GM18868 (cell line): ENCODE results near the gene TMEM109.

Experiments
- ATAC-seq: cut with Tn5 transposase; IDR thresholded peaks from one replicate; pipeline ENCODE4 v1.9.1; 2021; ENCODE audit warnings: mild to moderate bottlenecking, moderate library complexity; ENCODE audit not compliant: unreplicated experiment

Gene TMEM109

DNA sequence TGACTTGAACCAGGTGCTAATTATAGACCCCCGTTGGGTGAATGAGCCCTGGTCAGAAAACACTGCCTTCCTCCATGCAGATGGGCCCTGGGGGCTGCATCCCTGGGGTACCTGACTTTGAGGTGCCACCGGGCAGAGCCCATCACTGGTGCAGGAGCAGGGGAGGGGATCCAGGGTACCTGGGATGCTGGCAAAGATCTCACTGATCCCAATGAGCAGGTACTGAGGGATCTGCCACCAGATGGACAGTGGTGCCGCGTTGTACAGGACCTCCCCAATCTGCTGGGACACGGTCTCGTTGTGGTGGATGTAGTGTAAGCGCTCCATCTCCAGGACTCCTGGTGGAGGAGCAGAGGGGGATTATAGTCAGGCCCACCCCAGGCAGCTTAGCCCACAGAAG, 25.3 kb downstream of the TMEM109 start:
- no peak for ATAC-seq

DNA sequence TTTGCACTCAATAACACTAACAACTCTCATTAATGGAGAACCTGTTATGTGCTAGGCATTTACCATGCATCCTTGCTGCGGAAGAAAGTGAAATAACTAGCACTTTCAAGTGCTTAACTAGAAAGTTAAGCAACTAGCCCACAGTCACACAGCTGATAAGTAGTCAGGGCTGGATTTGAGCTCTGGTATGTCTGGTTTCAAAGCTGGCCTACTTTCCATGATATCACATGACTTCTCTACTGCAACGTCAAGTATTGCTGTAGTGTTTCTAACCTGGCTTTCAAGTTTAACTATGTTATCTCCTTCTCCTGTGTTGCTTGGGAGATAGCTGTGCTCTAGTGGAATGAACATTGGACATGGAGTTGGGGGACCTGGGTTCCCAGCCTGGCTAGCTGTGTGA, 25.9 kb downstream of the TMEM109 start:
- ATAC-seq = no peak

DNA sequence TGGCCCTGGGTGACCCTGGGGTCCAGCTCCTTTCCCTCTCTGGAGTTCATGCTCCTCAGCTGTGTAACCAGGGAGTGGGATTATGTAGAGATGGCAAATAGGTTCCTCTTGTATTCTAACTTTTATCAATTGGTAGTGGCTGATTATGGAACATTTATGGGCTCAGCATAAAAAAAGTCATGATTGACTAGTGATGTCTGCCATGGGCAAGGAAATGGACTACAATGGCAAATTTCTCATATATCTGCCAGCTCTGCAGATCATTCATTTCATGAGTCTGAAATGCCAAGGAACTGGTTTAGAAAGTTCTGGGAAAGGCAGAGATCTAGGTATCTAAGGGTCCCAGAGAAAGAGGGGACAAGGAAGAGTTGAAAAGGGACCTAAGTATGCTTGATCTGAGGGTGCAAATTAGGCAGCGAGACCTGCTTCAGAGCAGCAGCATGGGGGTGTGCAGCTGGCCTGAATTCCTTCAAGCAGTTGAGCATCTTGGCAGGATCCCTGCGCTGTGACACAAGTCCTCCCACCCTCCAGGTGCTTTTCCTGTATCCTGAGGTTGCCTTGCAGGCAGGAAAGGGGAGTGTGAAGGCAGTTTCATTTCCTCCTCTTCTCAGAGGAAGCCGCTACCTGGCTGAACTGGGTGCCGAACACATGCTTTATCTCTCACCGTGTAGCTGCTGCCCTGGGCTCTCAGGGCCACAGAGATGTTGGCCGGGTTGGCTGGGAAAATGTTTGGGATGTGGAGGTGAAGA, 27.6 kb downstream of the TMEM109 start:
- ATAC-seq = no peak

DNA sequence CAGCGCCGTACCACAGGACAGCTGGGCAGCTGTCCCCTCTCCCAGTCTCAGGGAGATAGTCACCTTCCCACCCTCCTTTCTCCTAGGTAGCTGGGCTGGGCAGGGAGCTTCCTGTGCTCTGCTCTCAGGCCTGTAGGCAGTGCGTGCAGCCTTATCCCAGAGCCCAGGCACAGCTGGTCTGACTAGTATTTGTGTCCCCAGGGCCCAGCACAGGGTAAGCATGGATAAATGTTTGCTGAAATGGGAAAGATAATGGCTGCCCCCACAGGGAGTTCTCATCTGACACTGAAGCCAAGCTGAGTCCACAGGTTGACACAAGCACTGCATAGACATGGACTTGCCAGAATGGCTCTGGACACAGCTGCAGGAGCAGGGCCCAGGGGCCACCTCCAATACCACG, 28.3 kb downstream of the TMEM109 start:
- ATAC-seq = no peak

DNA sequence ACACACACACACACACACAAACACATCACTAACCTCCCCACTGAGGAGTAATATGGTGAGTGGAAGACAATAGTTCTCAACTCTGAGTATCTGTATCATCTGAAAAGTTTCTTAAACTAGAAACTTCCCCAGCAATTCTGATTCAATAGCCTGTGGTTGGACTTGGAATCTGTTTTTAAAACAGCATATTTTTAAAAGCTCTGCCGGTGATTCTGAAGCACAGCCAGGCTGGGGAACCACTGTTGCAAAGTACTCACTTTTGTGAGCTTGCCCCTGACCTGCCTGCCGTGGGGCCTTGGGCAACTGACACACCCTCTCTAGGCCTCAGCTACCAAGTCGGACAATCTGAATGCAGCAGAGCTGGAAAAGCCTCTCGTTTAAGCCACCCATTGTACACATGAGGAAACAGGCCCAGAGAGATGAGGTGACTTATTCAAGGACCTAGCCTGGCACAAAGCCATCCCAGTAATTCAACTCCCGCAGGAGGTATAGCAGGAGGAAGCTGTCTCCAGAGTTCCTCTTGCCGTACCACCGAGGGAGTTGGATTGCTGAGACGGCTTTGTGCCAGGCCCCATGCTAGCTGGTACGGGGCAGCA, 29.1 kb downstream of the TMEM109 start:
- ATAC-seq = no peak

DNA sequence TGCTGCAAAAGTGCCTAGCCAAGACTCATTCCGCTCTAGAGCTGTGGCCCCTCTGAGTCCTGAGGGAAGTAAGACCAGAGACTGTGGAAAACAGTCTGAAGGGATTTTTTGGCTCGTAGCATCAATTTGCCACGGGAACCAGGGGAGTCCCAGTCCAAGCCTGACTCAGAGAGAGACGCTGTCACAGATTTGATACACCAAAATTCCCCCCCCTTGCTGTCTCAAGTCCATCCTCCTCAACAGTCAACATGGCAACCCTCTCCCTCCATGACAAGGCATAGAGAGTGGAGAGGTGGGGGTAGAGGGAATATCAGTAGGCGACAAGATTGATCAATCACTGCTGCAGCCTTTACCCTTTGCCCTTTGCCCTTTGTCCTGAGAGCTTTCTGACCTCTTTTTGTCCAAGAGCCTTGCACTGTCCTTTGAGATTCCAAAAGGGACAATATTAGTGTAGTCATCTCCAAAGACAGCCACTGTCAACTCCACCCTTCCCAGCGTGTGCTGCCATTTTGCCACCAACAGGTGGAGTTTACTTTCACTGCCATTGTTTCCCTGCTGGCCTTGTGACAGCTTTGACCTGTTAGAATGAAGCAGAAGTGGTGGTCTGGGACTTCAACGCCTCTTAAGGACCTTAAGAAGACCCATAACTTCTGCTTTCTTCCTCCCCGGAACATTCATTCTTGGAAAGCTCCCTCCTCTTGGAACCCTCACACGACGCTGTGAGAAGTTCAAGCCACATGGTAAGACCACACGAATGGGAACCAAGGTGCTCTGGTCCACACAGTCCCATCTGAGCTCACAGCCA, 30.7 kb downstream of the TMEM109 start:
- ATAC-seq = no peak

DNA sequence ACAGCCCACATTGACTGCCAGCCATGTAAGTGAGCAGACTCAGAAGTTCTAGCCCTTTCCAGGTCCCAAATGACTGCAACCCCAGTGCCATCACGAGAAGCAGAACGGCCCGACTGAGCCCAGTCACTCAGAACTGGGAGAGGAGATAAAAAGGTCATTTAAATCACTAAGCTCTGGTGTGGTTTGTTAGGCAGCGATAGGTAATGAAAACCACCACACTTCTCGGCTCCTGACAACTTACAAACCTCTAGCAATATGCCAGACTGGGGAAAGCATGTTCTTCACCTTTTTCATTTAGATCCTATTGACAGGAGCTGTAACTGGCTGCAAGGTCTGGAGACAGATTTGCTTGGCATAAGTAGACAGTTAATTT, 31.3 kb downstream of the TMEM109 start:
- no peak for ATAC-seq

DNA sequence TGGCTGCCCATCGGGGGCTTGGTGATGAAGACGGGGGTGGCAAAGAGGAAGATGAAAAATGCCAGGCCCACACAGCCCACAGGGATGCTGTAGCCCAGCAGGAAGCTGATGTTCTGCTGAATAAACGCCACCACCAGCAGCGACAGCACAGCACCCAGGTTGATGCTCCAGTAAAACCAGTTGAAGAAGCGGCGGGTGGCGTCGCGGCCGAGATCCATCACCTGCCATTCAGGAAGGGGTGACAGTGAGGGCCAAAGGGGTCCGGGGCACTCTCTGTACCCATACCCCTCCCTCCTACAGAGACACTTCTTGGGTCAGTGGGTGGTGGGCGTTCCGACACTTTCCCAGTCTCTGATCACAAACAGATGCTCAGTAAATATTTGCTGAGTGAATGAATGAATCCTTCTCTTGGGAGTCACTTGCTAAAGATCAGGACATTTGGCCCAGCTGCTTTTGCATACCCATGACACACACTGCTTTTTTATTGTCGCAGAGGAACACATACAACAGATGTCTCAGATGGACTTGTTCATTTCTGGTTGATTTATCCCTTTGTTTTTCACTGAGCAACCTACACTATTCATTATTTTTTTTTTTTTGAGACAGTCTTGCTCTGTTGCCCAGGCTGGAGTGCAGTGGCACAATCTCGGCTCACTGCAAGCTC, 32.8 kb downstream of the TMEM109 start:
- no peak for ATAC-seq

DNA sequence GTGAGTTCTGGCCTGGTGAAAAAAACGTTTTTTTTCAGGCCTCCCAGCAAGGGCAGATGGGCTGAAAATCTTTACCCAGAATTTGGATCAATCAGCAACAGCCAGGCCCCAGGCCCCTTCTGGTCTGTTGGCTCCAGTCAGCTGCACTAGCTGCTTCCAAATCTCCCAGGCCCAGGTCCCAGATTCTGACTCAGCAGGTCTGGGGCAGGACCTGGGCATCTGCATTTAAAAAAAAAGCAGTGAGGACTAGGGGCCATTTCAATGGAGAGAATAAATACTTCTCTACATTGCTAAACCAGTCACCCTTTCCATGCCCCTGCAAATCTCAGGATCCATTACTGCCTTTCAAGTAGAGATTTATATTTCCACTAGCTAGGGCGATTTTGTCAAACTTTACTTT, 33.7 kb downstream of the TMEM109 start:
- no peak for ATAC-seq

DNA sequence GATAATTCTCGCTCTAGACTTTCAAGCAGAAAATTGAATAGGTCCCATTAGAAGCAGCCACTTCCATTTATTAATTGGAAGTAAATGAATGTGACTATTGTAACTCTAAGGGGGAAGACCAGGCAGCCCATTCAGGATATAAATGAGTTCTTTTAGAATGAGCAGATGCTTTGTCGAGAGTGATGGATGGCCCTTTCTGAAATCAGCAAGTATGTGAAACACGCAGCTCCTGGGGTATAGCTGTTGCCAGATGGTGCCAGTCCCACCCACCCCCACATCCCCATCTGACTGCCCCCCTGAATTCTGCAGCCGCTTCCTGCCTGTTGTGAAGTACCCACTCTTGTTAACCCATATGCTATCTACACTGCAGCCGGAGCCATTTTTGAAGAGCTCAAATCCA, 34.3 kb downstream of the TMEM109 start:
- ATAC-seq = no peak

DNA sequence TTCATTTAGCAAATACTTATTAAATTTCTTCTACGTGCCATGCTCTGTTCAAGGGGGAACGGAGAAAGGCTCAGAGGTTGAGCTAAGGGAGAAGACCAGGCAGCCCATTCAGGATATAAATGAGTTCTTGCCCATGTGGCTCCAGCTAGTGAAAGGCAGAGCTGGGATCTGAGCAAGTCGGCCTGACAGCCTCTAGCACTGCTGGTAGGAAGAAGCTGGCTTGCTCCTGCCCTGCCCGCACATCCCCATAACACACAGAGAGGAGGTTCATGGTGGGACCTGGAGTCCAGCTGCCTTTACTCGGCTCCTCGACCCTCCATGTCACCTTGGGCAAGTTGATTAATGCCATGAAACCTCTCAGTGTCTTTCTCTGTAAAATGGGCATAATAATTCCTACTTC, 36.1 kb downstream of the TMEM109 start:
- ATAC-seq = no peak

DNA sequence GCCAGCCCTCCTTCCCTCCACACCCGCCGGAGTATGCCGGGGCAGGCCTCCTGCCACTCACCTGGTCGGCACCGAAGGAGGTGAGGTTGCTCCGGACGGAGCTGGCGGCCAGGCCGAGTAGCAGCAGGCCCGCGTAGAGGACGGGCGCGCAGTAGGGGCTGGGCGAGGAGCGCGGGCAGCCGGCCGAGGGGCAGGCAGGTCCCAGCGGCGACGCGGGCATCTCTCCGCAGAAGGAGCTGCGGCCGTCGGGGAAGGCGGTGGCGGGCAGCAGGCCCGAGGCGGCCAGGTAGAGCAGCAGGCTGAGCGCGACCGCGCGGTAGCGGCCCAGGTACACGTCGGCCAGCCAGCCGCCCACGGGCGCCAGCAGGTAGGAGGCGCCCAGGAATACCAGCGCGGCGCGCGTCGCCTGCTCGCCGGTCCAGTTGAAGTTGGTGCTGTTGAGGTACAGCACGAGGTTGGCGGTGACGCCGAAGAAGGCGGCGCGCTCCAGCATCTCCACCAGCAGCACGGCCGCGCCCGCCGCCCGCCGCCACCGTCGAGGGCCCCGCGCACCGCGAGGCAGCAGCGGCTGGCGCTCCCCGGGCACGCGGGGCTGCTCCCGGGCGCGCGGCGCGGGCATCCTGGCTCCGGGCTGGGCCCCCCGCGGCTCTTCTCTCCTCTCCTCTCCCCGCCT, 37.1 kb downstream of the TMEM109 start:
- no peak for ATAC-seq

DNA sequence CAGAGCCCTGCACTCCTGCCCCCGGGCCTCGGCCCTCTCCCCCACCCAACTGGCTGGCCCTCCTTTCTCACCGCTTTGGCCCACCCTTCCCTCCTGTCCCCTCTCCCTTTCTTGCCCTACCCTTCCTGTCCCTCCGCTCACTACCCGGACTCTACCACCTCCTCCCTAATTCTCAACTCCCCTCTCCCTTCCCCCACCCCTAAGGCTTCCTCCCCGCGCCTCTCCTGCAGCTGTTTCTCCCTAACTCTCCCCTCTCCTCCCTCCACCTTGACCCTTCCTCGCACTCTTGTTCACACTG, 37.6 kb downstream of the TMEM109 start:
- ATAC-seq = no peak

DNA sequence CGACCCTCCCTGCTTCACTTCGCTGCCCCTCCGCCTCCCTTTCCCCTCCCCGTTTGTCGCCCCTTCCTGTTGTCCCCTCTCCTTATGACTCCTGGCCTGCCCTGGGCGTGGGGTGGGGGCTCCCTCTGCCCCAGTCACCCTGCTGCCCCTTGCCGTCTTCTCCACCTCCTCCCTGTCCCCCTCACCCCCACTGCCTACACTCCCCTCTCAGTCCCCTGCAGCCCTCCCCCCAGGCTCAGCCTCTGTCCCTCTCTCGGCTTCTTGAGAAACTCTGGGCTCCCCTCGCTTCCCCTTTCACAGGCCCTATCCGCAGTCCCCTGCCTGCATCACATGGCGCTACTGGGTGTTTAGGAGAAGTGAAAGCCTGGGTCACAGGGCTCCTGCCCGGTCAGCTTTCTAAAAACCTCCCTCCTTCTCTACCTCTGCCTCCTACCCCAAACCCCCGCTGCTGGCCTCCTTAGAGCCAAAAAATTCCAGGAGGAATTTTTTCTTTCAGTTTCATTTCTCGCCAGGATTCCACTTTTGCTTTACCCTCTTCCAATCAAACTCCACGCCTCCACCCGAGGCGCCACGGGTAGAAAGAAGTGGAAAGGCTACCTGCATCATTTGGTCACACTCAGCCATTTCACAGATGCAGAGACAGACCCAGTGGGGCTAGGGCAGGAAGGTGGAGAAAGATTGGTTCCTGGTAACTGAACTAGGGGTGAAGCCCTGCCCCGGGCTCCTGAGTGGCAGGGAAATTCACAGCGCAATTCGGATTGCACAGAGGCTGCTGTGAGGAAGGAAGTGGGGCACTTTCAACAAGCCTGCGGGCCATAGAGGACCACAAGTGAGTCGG, 38.2 kb downstream of the TMEM109 start, which contains the start of gene SLC15A3:
Gene SLC15A3, minus strand, starts transcription at position 273 of the 838 bp plus-strand sequence. CDS start 625 bp downstream, outside the sequence.
- peak; percentile 58 for ATAC-seq

DNA sequence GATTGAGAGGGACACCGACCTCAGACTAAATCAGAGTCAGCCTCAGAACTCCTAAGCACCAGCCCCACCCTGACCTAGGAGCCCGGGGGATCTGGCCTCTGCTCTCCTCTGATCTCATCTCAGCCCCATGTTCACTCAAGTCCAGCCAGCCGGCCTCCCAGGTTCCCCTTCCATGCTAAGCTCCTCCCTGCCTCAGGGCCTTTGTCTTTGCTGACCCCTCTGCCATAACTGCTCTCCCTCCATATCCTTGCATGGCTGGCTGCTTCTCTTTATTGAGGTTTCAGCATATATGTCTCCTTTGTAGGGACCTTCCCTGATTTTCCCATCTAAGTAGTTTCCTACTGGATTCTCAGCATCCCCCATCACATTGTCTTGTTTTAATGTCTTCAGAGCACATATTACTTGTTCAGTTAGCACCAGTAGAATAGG, 38.8 kb downstream of the TMEM109 start:
- peak; percentile 1 for ATAC-seq

DNA sequence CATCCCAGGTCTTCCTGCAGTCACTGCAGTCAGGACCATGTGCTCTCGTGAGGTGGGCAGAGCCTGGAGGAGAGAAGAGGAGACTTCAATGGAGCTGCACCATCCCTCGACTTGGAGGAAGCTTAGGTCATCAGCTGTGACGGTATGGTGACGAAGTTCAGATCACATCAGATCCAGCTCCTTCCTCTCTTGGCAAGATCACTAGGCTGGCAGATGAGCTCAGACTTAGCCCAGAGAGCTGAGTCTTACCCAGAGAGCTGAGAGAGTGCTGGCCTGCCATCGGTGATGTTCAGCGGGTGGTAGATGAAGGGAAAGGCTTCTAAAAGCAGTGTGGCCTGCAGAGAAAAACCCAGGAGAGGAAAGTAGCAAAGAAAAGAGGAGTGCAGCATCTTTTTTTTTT, 39.8 kb downstream of the TMEM109 start:
- no peak for ATAC-seq

DNA sequence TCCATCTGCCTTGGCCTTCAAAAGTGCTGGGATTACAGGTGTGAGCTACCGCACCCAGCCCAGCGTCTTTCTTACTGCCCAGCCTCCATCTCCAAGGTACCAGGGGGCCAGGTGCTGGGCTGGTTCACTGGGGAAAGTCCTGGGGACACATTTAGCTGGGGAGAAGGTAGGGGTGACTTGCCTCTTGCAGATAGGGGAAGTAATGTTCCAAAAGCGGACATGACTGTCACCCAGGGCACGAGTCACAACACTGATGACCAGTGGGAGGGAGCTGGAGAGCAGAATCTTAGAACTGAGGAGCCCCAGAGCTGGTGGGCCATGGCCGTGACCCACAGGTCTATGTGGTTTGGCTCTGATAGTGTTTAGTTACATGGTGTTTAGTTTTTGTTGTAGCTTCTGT, 40.5 kb downstream of the TMEM109 start:
- ATAC-seq = peak; percentile 29

DNA sequence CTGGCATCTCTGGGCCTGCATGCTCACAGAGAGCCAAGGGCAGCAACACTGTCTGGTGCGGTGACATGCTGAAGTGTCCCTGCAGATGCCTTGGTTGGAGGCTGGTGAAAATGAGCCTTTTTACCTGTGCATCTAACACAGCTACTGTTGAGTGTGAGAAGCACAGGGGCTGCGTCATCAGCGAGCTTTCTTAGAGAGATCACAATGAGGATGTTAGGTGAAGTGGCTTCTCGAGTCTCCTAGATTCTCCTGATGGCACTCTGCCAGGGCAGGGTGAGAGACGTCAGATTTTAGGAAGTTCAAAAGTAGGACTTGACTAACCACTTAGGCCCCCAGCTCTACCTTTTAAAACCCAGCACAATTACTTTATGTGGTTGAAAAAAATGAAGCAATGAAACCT, 41.6 kb downstream of the TMEM109 start:
- no peak for ATAC-seq

DNA sequence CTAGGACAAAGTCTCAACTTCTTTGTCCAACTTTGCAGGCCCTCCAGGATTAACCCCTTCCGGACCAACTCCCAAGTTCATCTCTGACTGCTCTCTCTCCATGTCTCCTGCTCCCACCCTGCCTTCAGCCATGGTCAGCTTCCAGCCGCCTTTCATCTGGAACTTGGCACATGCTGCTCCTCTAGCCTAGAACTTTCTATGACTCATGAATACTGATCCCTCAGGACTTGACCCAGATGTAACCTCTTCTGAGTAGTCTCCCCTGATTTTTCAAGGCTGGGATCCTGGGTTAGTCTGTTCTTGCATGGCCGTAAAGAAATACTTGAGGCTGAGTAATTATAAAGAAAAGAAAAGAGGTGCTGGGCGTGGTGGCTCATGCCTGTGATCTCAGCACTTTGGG, 43.2 kb downstream of the TMEM109 start:
- no peak for ATAC-seq

DNA sequence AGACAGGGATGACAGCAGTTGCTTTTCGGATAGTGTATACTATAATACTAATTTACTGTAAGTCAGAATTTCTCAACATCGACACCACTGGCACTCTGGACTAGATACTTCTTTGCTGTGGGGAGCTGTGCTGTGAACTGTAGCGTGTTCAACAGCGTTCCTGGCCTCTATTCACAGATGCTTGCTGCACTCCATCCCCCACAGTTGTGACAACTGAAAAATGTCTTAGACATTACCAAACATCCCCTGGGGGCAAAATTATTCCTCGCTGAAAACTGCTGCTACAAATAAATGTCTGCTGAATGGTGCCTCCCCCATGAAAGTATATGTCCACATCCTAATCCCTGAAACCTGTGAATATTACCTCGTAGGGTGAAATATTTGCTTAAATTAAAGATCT, 45.5 kb downstream of the TMEM109 start:
- ATAC-seq = no peak
